Testis (tissue), 3 donors: ENCODE results near the gene CHRM4. TPM values are rescaled to one million over a fixed set of nuclear protein-coding genes. Genes with fewer than 3 reads are reported as not detected.

Experiments
- DNase-seq: peaks from one replicate; pipeline ENCODE4 v3.0.0-alpha.2; 2019
- H3K27ac ChIP-seq, 2 donors: fragments of 200-600 bp; sonication (generic); one replicate each; pipeline ENCODE4 v1.5.1; 2019
- H3K27me3 ChIP-seq: fragments of 200-600 bp; sonication (generic); one replicate; pipeline ENCODE4 v1.5.1; 2019
- H3K36me3 ChIP-seq: fragments of 200-600 bp; sonication (generic); one replicate; pipeline ENCODE4 v1.5.1; 2017; ENCODE audit warnings: low read depth; ENCODE audit errors: missing control alignments
- H3K4me1 ChIP-seq: fragments of 200-600 bp; sonication (generic); one replicate; pipeline ENCODE4 v1.5.1; 2019
- H3K4me3 ChIP-seq, 2 donors: fragments of 200-600 bp; sonication (generic); one replicate each; pipeline ENCODE4 v1.5.1; 2017 to 2019
- H3K9me3 ChIP-seq: fragments of 200-600 bp; sonication (generic); one replicate; pipeline ENCODE4 v1.5.1; 2017
- POLR2A ChIP-seq: fragments of 450-650 bp; IDR thresholded peaks from one replicate; pipeline ENCODE4 v1.6.1; 2017; ENCODE audit warnings: antibody characterized with exemption, mild to moderate bottlenecking, moderate library complexity
- WGBS, 2 donors: methylation state at CpG; one replicate each; pipeline ENCODE4 v1.1.5; 2018; 5-methylcytosine and 5-hydroxymethylcytosine counted together
- intact Hi-C: fragments of 100-400 bp; cut with DNase I; formaldehyde crosslinking; loops from one replicate; pipeline ENCODE4 v1.15.1; 2023; ENCODE audit warnings: low total_unique reads
- polyA plus RNA-seq: library from polyadenylated mRNA; stranded (reverse); fragments of 350-450 nt; fragmentation: Illumina TruSeq; extraction: RNeasy Lipid Tissue Mini Kit (QIAGEN cat#74804); gene quantifications from one replicate; pipeline ENCODE4 v1.2.3, GENCODE V29; 2014; ENCODE audit warnings: low read depth, low replicate concordance; ENCODE audit not compliant: insufficient read depth
- total RNA-seq, 2 donors: library from RNA; depleted of rRNA; stranded (reverse); fragments of >200 nt; gene quantifications; one replicate each; pipeline ENCODE4 v1.2.3, GENCODE V29; 2016
- TF ChIP-seq, protein P1 (sequence below), 3 experiments: fragments of 450-650 bp in 2 of 3; fragments of 200-600 bp in 1 of 3; sonication (generic) in 1 of 3; IDR thresholded peaks; one replicate each; pipeline ENCODE4 v1.5.1; 2016 to 2019; ENCODE audit warnings: antibody characterized with exemption in 3 of 3, mild to moderate bottlenecking in 2 of 3, moderate library complexity in 1 of 3

The CHRM4 gene
- total and polyA plus RNA-seq, 3 donors from 2014 or later, result 7.2 to 19.5 (median 13.5) TPM

DNA sequence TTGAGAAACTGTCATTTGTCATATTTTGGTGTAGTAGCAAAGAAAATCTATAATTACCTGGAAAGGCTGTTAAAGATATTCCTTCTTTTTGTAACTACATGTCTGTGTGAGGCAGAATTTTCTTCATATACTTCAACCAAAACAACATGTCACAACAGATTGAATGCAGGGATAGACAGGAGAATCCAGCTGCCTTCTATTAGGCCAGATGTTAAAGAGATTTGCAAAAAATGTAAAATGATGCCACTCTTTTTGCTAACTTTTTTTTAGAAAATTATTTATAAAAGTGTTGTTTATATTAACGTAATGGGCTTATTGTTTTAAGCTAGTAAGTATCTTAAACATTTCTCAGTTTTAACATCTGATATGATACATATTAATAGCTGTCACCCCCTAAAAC lies 31.6 kb downstream of the CHRM4 start:
- H3K4me3 ChIP-seq, result no peak overlapping the region
- no peak for TF ChIP-seq POLR2A
- TF ChIP-seq, protein P1, sequence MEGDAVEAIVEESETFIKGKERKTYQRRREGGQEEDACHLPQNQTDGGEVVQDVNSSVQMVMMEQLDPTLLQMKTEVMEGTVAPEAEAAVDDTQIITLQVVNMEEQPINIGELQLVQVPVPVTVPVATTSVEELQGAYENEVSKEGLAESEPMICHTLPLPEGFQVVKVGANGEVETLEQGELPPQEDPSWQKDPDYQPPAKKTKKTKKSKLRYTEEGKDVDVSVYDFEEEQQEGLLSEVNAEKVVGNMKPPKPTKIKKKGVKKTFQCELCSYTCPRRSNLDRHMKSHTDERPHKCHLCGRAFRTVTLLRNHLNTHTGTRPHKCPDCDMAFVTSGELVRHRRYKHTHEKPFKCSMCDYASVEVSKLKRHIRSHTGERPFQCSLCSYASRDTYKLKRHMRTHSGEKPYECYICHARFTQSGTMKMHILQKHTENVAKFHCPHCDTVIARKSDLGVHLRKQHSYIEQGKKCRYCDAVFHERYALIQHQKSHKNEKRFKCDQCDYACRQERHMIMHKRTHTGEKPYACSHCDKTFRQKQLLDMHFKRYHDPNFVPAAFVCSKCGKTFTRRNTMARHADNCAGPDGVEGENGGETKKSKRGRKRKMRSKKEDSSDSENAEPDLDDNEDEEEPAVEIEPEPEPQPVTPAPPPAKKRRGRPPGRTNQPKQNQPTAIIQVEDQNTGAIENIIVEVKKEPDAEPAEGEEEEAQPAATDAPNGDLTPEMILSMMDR (IDR thresholded peaks at IDR 0.05), result no peak
- intact Hi-C loops, result no loop called here
- DNase-seq, result no peak
- peaks cover 14% of the 10 kb centered on the region for H3K4me1 ChIP-seq
- 80 to 91% methylated on average over 1 of the region's 1 CpG for WGBS, 2 donors
- H3K36me3 ChIP-seq, result no peaks in the 10 kb centered on the region
- H3K9me3 ChIP-seq, result no peaks in the 10 kb centered on the region
- no peak overlapping the region for H3K27ac ChIP-seq
- H3K27me3 ChIP-seq, result no peaks in the 10 kb centered on the region

DNA sequence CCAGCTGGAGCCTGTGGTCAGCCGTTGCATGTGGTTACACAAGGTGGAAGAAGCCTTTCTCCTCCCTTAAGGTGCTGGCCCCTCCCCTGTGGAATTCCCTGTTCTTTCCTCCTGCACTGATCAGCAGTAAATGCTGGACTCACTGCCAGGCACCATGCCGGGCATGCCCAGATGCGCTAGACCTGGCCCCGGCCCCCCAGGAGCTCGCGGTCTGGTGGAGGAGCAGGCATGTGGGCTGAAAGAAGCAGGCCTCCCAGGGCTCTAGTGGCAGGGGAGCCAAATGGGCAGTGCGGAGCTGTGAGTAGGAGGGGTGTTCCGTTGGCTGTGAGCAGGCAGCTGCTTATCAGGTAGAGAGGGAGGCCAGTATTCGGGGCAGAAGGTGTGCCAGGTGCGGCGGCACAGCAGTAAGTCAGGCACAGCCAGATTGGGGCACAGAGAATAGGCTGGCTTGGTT lies 34.1 kb downstream of the CHRM4 start:
- no peak overlapping the region for H3K27ac ChIP-seq

DNA sequence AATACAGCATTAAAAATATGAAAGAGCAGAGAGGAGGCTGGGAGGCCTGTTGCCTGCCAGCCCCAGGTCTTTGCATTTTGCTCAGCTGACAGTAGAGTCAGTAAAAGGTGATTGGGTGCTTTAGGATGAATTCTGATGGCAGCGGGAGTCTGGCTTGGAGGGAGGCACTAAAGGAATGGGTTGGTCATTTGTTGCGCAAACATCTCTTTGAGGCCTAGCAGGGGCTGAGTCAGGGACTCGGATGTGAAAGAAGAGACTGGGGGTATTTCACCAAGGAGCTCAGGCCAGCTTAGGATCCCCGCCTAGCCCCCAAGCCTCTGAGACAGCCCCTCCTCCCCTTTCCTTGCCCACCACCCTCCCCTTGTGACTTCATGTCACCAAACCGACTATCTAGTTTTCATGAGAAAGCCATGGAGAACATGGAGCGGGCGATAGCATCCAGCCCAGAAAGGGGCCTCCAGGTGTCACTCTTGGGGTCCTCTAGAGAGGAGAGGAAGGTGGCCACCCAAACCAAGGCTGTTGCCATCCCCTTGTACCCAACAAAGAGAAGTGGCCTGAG lies 34.6 kb downstream of the CHRM4 start:
- no peak for DNase-seq
- peaks cover 19% of the 10 kb centered on the region for H3K4me1 ChIP-seq

More for the DNA sequence above, 34.1 kb downstream of the CHRM4 start:
- no peak for DNase-seq
- H3K27me3 ChIP-seq, result no peaks in the 10 kb centered on the region
- no peaks in the 10 kb centered on the region for H3K9me3 ChIP-seq
- peaks cover 17% of the 10 kb centered on the region for H3K4me1 ChIP-seq
- H3K4me3 ChIP-seq, result no peak overlapping the region
- TF ChIP-seq POLR2A, result no peak
- TF ChIP-seq, protein P1 (IDR thresholded peaks at IDR 0.05), result no peak
- H3K36me3 ChIP-seq, result no peaks in the 10 kb centered on the region
- intact Hi-C loops, result no loop called here
- 80% methylated on average over 3 to 11 of the region's 11 CpGs for WGBS, 2 donors

DNA sequence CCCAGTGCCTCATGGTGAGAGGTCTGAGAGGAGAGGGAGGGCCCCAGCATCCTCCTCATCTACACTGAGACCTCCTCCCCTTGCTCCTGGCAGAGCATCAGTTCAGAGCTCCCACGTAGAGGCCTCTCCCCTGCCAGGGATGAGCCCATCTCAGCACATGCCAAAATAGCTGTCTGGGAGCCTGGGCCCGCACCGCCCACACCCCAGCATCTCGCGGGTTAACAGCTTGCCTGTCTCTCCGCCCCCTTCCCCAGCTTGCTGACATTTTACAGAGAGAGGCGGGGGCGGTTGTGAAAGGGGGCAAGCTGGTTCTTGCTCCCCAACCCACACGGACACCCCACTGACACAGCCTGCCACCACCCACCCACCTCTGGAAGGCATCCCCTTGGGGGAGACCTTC lies 37.9 kb downstream of the CHRM4 start:
- DNase-seq, result no peak
- intact Hi-C loops, result no loop called here
- Histone ChIP-seq H3K9me3 (no peaks in the 10 kb centered on the region), H3K27ac (no peak overlapping the region), H3K4me3 (no peak overlapping the region), H3K4me1 (peaks cover 16% of the 10 kb centered on the region), H3K36me3 (no peaks in the 10 kb centered on the region), H3K27me3 (no peaks in the 10 kb centered on the region)
- TF ChIP-seq, protein P1 (IDR thresholded peaks at IDR 0.05), result no peak
- no peak for TF ChIP-seq POLR2A
- WGBS, 2 donors, result 40 to 60% methylated on average over 5 to 9 of the region's 9 CpGs

More for the DNA sequence above, 34.6 kb downstream of the CHRM4 start:
- H3K36me3 ChIP-seq, result no peaks in the 10 kb centered on the region
- no peaks in the 10 kb centered on the region for H3K9me3 ChIP-seq
- 84 to 86% methylated on average over 5 to 7 of the region's 7 CpGs for WGBS, 2 donors
- H3K27me3 ChIP-seq, result no peaks in the 10 kb centered on the region
- intact Hi-C loops, result no loop called here
- no peak overlapping the region for H3K27ac ChIP-seq
- TF ChIP-seq POLR2A, result no peak
- TF ChIP-seq, protein P1 (IDR thresholded peaks at IDR 0.05), result no peak
- no peak overlapping the region for H3K4me3 ChIP-seq
